HEK293 (cell line): ENCODE measurements around the gene PILRA.

ENCODE experiments used
- CTCF ChIA-PET: fragments of 350-600 bp; formaldehyde crosslinking; extraction: SDS; loops from one replicate; lab custom pipeline; 2021; ENCODE audit warnings: antibody characterized with exemption; lab: Yijun Ruan, JAX
- POLR2A ChIA-PET: fragments of 300-600 bp; formaldehyde crosslinking; extraction: SDS; loops from one replicate; lab custom pipeline; 2020; ENCODE audit warnings: antibody characterized with exemption, inconsistent platforms; lab: Yijun Ruan, JAX
- H3K27ac ChIP-seq: fragments of 200-500 bp; sonication (Bioruptor generic); 2 replicates; pipeline ENCODE4 v1.5.1; 2014; ENCODE audit warnings: low read depth, low read length, control low read depth, inconsistent platforms; ENCODE audit errors: extremely low read depth
- H3K36me3 ChIP-seq, 2 experiments: fragments of 200-500 bp in 1 of 2; sonication (Bioruptor generic) in 1 of 2; 1 replicate in 1 of 2; 2 replicates in 1 of 2; pipeline ENCODE4 v1.5.1; 2014 to 2017; ENCODE audit warnings: inconsistent platforms in 2 of 2, low read length in 2 of 2; ENCODE audit not compliant: control insufficient read depth in 2 of 2, insufficient read depth in 1 of 2
- H3K4me1 ChIP-seq: fragments of 200-500 bp; sonication (Bioruptor generic); 2 replicates; pipeline ENCODE4 v1.5.1; 2014; ENCODE audit warnings: mild to moderate bottlenecking, low read length, inconsistent platforms; ENCODE audit not compliant: control insufficient read depth, insufficient read depth
- H3K4me3 ChIP-seq: 2 replicates; pipeline ENCODE4 v1.5.1; 2011; ENCODE audit warnings: low read depth, mild to moderate bottlenecking, control low read depth, low read length, moderate library complexity
- H3K9me3 ChIP-seq: fragments of 200-500 bp; sonication (Bioruptor generic); 2 replicates; pipeline ENCODE4 v1.5.1; 2014; ENCODE audit warnings: low read depth, low read length, inconsistent platforms; ENCODE audit not compliant: control insufficient read depth, insufficient read depth
- IKZF3 ChIP-seq: fragments of 450-650 bp; IDR thresholded peaks from 2 replicates; pipeline ENCODE4 v1.5.0; 2018; ENCODE audit warnings: missing biosample characterization, mild to moderate bottlenecking, missing genetic modification characterization, moderate library complexity
- PATZ1 ChIP-seq: fragments of 450-650 bp; formaldehyde crosslinking; IDR thresholded peaks from 2 replicates; pipeline ENCODE4 v1.5.1; 2016; ENCODE audit warnings: missing biosample characterization, missing genetic modification characterization
- SP2 ChIP-seq: fragments of 450-650 bp; formaldehyde crosslinking; IDR thresholded peaks from 2 replicates; pipeline ENCODE4 v1.5.1; 2016; ENCODE audit warnings: missing biosample characterization, missing genetic modification characterization
- ZBTB17 ChIP-seq: fragments of 450-650 bp; formaldehyde crosslinking; IDR thresholded peaks from 2 replicates; pipeline ENCODE4 v1.5.1; 2016; ENCODE audit warnings: missing biosample characterization, missing genetic modification characterization
- ZBTB26 ChIP-seq: fragments of 450-650 bp; formaldehyde crosslinking; optimal IDR thresholded peaks from 2 replicates; pipeline ENCODE3; 2016; ENCODE audit warnings: missing biosample characterization, mild to moderate bottlenecking, missing genetic modification characterization
- ZFP69B ChIP-seq: fragments of 450-650 bp; formaldehyde crosslinking; IDR thresholded peaks from 2 replicates; pipeline ENCODE4 v1.5.1; 2016; ENCODE audit warnings: missing biosample characterization, missing genetic modification characterization
- ZNF175 ChIP-seq: fragments of 450-650 bp; formaldehyde crosslinking; IDR thresholded peaks from 2 replicates; pipeline ENCODE4 v1.5.1; 2016; ENCODE audit warnings: missing biosample characterization, missing genetic modification characterization
- ZNF248 ChIP-seq: fragments of 450-650 bp; formaldehyde crosslinking; IDR thresholded peaks from 2 replicates; pipeline ENCODE4 v1.5.1; 2017; ENCODE audit warnings: missing biosample characterization, missing genetic modification characterization
- ZNF302 ChIP-seq: fragments of 450-650 bp; formaldehyde crosslinking; IDR thresholded peaks from 2 replicates; pipeline ENCODE4 v1.5.1; 2016; ENCODE audit warnings: missing biosample characterization, missing genetic modification characterization, low read depth
- ZNF560 ChIP-seq: fragments of 450-650 bp; formaldehyde crosslinking; IDR thresholded peaks from 2 replicates; pipeline ENCODE4 v1.5.1; 2017; ENCODE audit warnings: missing biosample characterization, missing genetic modification characterization, borderline replicate concordance
- ZNF571 ChIP-seq: fragments of 450-650 bp; formaldehyde crosslinking; IDR thresholded peaks from 2 replicates; pipeline ENCODE4 v1.5.0; 2017; ENCODE audit warnings: missing biosample characterization, missing genetic modification characterization
- ZNF664 ChIP-seq: fragments of 450-650 bp; formaldehyde crosslinking; IDR thresholded peaks from 2 replicates; pipeline ENCODE4 v1.5.1; 2016; ENCODE audit warnings: missing biosample characterization, missing genetic modification characterization
- ZSCAN5A ChIP-seq: fragments of 450-650 bp; formaldehyde crosslinking; IDR thresholded peaks from 2 replicates; pipeline ENCODE4 v1.5.1; 2016; ENCODE audit warnings: missing biosample characterization, missing genetic modification characterization

The PILRA gene

GRCh38 chr7:100449190-100449795 is 76.0 kb downstream of the PILRA start:
- no peak for TF ChIP-seq ZSCAN5A
- no peak for TF ChIP-seq SP2 (tag by site-specific recombination)
- peak; percentile 43 for TF ChIP-seq ZBTB17 (tag by site-specific recombination)
- TF ChIP-seq PATZ1 (tag by site-specific recombination), result no peak
- TF ChIP-seq ZNF175, result no peak
- TF ChIP-seq ZFP69B (tag by site-specific recombination), result no peak
- no peak for TF ChIP-seq ZNF248 (tag by site-specific recombination)
- no peak for TF ChIP-seq IKZF3 (tag by site-specific recombination)
- TF ChIP-seq ZNF664 (tag by site-specific recombination), result peak; percentile 88
- TF ChIP-seq ZNF571 (tag by site-specific recombination), result no peak
- TF ChIP-seq ZNF560 (tag by site-specific recombination), result no peak
- TF ChIP-seq ZNF302 (tag by site-specific recombination), result no peak
- no peak for TF ChIP-seq ZBTB26 (tag by site-specific recombination)
- TF ChIP-seq, all 188 proteins: peak for 2
- ChIA-PET CTCF (interaction anchor here (0.6 to 1.7 kb wide), 9 partner anchors 9 to 243 kb away, joined by 3 to 8 read pairs (median 4); no protein-coding TSS in a partner anchor), POLR2A (interaction anchor here (1.0 to 2.2 kb wide), 2 partner anchors 13 to 21 kb away, joined by 4 to 24 read pairs; partner anchors contain the start of genes PPP1R35 and ZCWPW1)
- Histone ChIP-seq H3K4me3 (no peak overlapping the region), H3K9me3 (no peaks in the 10 kb centered on the region), H3K36me3 (no peaks in the 10 kb centered on the region), H3K4me1 (no peaks in the 10 kb centered on the region), H3K27ac (no peak overlapping the region)
